ENCODE measurements around the gene STK32A.

DNA sequence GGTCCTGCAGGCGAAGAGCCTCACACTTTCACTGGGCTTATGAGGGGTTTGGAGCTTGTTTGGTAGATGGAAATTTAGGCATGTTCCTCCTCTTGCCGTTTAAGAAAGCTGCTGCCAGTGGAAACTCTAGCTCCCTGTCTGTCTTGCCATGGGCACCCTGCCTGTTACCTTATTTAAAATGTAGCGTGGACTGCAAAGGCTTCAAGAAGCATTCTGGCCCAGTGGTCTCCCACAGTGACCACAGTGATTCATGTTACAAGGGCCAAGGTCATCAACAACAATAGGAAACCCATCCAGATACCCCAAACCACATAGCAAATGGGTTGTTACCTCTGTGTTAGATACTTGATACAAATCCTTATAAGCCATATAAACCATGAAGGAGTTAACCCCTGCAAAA lies 178.4 kb downstream of the STK32A start:
- TF ChIP-seq, protein P1, sequence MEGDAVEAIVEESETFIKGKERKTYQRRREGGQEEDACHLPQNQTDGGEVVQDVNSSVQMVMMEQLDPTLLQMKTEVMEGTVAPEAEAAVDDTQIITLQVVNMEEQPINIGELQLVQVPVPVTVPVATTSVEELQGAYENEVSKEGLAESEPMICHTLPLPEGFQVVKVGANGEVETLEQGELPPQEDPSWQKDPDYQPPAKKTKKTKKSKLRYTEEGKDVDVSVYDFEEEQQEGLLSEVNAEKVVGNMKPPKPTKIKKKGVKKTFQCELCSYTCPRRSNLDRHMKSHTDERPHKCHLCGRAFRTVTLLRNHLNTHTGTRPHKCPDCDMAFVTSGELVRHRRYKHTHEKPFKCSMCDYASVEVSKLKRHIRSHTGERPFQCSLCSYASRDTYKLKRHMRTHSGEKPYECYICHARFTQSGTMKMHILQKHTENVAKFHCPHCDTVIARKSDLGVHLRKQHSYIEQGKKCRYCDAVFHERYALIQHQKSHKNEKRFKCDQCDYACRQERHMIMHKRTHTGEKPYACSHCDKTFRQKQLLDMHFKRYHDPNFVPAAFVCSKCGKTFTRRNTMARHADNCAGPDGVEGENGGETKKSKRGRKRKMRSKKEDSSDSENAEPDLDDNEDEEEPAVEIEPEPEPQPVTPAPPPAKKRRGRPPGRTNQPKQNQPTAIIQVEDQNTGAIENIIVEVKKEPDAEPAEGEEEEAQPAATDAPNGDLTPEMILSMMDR (IDR thresholded peaks at IDR 0.05): no peak
- TF ChIP-seq POLR2AphosphoS5 (IDR thresholded peaks at IDR 0.05): no peak
- TF ChIP-seq POLR2A (IDR thresholded peaks at IDR 0.05): no peak
